ENCODE data around the gene PHF23.
"Not testable (repeated sequence)": the region's sequence is repeated elsewhere in the genome, so short reads cannot be mapped to it uniquely, and the experiment has no call there.

PHF23 gene

GRCh38 chr17:7250695-7251627 is 11.7 kb upstream of the PHF23 start:
- no peak for TF ChIP-seq CTCF (IDR thresholded peaks at IDR 0.05; ENCODE audit: control insufficient read depth, insufficient read depth, low read depth, low read length, missing control alignments)
- peak overlapping the region; percentile 79 for H3K4me3 ChIP-seq (ENCODE audit: control insufficient read depth, low read depth, low read length)
- DNase-seq (ENCODE audit: low read depth): no peak

GRCh38 chr17:7249830-7250229 is 10.6 kb upstream of the PHF23 start:
- no peak for DNase-seq (ENCODE audit: low read depth)
- no peak for TF ChIP-seq CTCF (IDR thresholded peaks at IDR 0.05; ENCODE audit: control insufficient read depth, insufficient read depth, low read depth, low read length, missing control alignments)
- peak overlapping the region; percentile 79 for H3K4me3 ChIP-seq (ENCODE audit: control insufficient read depth, low read depth, low read length)

GRCh38 chr17:7249214-7249613 is 10.0 kb upstream of the PHF23 start:
- no peak overlapping the region for H3K4me3 ChIP-seq (ENCODE audit: control insufficient read depth, low read depth, low read length)
- no peak for DNase-seq (ENCODE audit: low read depth)

GRCh38 chr17:7248796-7249195 is 9.5 kb upstream of the PHF23 start:
- H3K4me3 ChIP-seq (ENCODE audit: control insufficient read depth, low read depth, low read length): no peak overlapping the region
- no peak for DNase-seq (ENCODE audit: low read depth)
- TF ChIP-seq CTCF (IDR thresholded peaks at IDR 0.05; ENCODE audit: control insufficient read depth, insufficient read depth, low read depth, low read length, missing control alignments): no peak

More at GRCh38 chr17:7249214-7249613, 10.0 kb upstream of the PHF23 start:
- no peak for TF ChIP-seq CTCF (IDR thresholded peaks at IDR 0.05; ENCODE audit: control insufficient read depth, insufficient read depth, low read depth, low read length, missing control alignments)

- DNase-seq (ENCODE audit: low read depth): no peak
- no peak for TF ChIP-seq CTCF (IDR thresholded peaks at IDR 0.05; ENCODE audit: control insufficient read depth, insufficient read depth, low read depth, low read length, missing control alignments)
- no peak overlapping the region for H3K4me3 ChIP-seq (ENCODE audit: control insufficient read depth, low read depth, low read length)
Observed at GRCh38 chr17:7246779-7247178, 7.5 kb upstream of the PHF23 start.

- DNase-seq (ENCODE audit: low read depth); H3K4me3 ChIP-seq (ENCODE audit: control insufficient read depth, low read depth, low read length): not testable (repeated sequence)
Observed at GRCh38 chr17:7243838-7244237, 4.6 kb upstream of the PHF23 start.

- no peak for TF ChIP-seq CTCF (IDR thresholded peaks at IDR 0.05; ENCODE audit: control insufficient read depth, insufficient read depth, low read depth, low read length, missing control alignments)
- peak overlapping the region; percentile 67 for H3K4me3 ChIP-seq (ENCODE audit: control insufficient read depth, low read depth, low read length)
Observed at GRCh38 chr17:7243453-7243729, 4.1 kb upstream of the PHF23 start.

More at GRCh38 chr17:7243453-7243729, 4.1 kb upstream of the PHF23 start:
- no peak for DNase-seq (ENCODE audit: low read depth)

Measured in AG09309 (cell line).